Fibroblast of pulmonary artery (primary cell): ENCODE measurements around the gene SPIN1.
A peak's percentile ranks its signal among the peaks of the same experiment; 100 is the strongest.

Experiments
- DNase-seq: peaks from one replicate; pipeline ENCODE4 v3.0.0-alpha.2; 2010; ENCODE audit warnings: low read depth
- H3K4me3 ChIP-seq: replicated peaks from 2 replicates; pipeline ENCODE4 v1.5.1; 2011; ENCODE audit warnings: low read depth, mild to moderate bottlenecking, control low read depth, low read length, moderate library complexity
- TF ChIP-seq, protein P1 (sequence below): IDR thresholded peaks from 2 replicates; pipeline ENCODE4 v1.5.1; 2011; ENCODE audit warnings: mild to moderate bottlenecking, control low read depth, low read length, inconsistent platforms; ENCODE audit errors: missing control alignments

Gene SPIN1

DNA sequence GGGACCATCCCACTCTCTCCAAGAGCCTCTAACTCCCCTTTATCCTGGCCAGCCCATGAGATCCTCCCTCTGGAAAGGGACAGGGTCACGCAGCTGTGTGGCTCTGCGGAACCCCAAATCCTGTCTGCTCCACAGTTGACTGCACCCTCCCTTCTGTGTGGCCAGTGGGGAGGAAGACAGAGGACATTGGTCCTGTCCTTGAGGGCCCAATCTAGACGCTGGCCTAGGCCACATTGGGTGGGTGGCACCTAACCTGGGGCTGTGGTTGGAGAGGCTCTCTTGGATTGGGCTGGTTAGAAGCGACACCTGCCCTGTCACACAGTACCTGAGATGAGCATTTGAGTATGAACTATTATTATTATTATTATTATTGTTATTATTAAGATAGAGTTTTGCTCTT, 134.1 kb downstream of the SPIN1 start:
- H3K4me3 ChIP-seq, result no peak overlapping the region
- no peak for DNase-seq
- TF ChIP-seq, protein P1, sequence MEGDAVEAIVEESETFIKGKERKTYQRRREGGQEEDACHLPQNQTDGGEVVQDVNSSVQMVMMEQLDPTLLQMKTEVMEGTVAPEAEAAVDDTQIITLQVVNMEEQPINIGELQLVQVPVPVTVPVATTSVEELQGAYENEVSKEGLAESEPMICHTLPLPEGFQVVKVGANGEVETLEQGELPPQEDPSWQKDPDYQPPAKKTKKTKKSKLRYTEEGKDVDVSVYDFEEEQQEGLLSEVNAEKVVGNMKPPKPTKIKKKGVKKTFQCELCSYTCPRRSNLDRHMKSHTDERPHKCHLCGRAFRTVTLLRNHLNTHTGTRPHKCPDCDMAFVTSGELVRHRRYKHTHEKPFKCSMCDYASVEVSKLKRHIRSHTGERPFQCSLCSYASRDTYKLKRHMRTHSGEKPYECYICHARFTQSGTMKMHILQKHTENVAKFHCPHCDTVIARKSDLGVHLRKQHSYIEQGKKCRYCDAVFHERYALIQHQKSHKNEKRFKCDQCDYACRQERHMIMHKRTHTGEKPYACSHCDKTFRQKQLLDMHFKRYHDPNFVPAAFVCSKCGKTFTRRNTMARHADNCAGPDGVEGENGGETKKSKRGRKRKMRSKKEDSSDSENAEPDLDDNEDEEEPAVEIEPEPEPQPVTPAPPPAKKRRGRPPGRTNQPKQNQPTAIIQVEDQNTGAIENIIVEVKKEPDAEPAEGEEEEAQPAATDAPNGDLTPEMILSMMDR, result no peak

DNA sequence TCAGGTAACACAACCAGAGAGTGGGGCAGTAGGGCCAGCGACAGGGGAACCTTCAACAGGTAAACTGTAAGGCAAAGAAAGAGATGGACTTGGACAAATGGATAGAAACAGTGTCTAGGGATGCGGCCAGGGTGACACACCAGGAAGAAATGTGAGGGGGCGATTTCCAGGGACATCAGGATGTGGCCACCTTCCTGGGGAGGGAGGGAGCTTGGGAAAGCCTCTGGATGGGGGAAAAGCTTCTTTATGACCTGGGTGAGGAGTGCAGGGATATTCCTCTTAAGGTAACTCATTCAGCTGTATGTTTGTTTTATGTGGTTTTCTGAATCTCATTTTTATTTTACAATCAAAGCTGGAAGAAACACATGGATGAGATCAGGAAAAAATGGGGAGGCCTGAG, 134.8 kb downstream of the SPIN1 start:
- TF ChIP-seq, protein P1, result no peak
- H3K4me3 ChIP-seq, result no peak overlapping the region
- peak; percentile 31 for DNase-seq

DNA sequence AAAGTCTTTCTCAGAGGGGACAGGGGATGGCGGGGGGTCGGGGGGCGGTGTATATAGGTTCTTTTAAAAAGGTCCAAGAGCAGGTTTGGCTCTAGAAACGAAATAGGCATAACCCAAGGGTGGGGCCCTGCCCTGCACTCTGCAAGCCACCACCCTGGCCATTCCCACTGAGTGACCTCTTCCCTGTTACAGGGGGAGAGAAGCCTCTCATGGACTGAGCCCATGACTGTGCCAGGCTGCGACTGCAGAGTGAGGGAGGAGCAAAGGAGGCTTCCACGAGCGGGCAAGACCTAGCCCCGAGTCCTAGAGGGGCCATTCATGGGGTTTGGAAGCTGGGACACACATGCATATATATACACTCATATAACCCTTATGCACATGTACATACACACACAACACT, 136.7 kb downstream of the SPIN1 start:
- TF ChIP-seq, protein P1, result no peak
- no peak overlapping the region for H3K4me3 ChIP-seq
- DNase-seq, result no peak

DNA sequence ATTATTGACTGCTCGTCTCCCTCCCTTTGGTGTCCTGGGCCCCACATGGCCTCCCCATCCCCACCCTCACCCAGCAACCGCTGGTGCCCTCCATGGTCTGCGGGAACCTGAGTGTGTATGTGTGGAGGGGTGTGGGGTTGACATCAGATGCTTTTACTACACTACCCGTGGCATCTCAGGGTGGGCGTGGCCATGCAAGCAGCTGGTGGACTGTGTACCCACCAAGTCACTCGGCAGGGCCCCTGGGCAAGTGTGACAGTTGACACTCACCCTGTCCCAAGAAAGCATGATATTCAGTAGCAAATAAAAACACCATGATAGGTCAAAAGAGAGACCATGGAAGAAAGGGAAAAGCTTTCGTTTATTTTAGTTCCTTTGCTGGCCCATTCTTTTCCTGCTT, 139.4 kb downstream of the SPIN1 start:
- TF ChIP-seq, protein P1, result no peak
- H3K4me3 ChIP-seq, result no peak overlapping the region
- no peak for DNase-seq
